ENCODE measurements around the gene DSG4.

The DSG4 gene

GRCh38 chr18:31369478-31369877 is 7.1 kb upstream of the DSG4 start:
- no peaks in the 10 kb centered on the region for H3K4me1 ChIP-seq (ENCODE audit: insufficient read depth, insufficient read length)
- no peak overlapping the region for H3K4me3 ChIP-seq (ENCODE audit: insufficient read length, low read depth)
- TF ChIP-seq ZNF274 (IDR thresholded peaks at IDR 0.05; ENCODE audit: low read depth, low read length) (no peak), YY1 (IDR thresholded peaks at IDR 0.05; ENCODE audit: insufficient read depth, insufficient read length) (no peak), SUZ12 (IDR thresholded peaks at IDR 0.05; ENCODE audit: extremely low read depth, insufficient read depth, insufficient read length) (no peak)
- H3K9me3 ChIP-seq (ENCODE audit: insufficient read depth, low read length) = no peaks in the 10 kb centered on the region
- no peaks in the 10 kb centered on the region for H3K36me3 ChIP-seq (ENCODE audit: insufficient read depth, insufficient read length, low read length)
- DNase-seq (ENCODE audit: low read depth, low spot score) = no peak
- no peaks in the 10 kb centered on the region for H3K27me3 ChIP-seq (ENCODE audit: insufficient read depth, insufficient read length)
- H3K9ac ChIP-seq (ENCODE audit: insufficient read length, low read depth) = no peak overlapping the region

- Histone ChIP-seq H3K9ac (ENCODE audit: insufficient read length, low read depth) (no peak overlapping the region), H3K9me3 (ENCODE audit: insufficient read depth, low read length) (no peaks in the 10 kb centered on the region), H3K4me3 (ENCODE audit: insufficient read length, low read depth) (no peak overlapping the region), H3K4me1 (ENCODE audit: insufficient read depth, insufficient read length) (no peaks in the 10 kb centered on the region), H3K36me3 (ENCODE audit: insufficient read depth, insufficient read length, low read length) (no peaks in the 10 kb centered on the region), H3K27me3 (ENCODE audit: insufficient read depth, insufficient read length) (no peaks in the 10 kb centered on the region)
- TF ChIP-seq ZNF274 (IDR thresholded peaks at IDR 0.05; ENCODE audit: low read depth, low read length) = no peak
- no peak for TF ChIP-seq SUZ12 (IDR thresholded peaks at IDR 0.05; ENCODE audit: extremely low read depth, insufficient read depth, insufficient read length)
- TF ChIP-seq YY1 (IDR thresholded peaks at IDR 0.05; ENCODE audit: insufficient read depth, insufficient read length) = no peak
- DNase-seq (ENCODE audit: low read depth, low spot score) = no peak
Observed at GRCh38 chr18:31371989-31372388, 4.6 kb upstream of the DSG4 start.

- no peaks in the 10 kb centered on the region for H3K9me3 ChIP-seq (ENCODE audit: insufficient read depth, low read length)
- H3K9ac ChIP-seq (ENCODE audit: insufficient read length, low read depth) = no peak overlapping the region
- no peaks in the 10 kb centered on the region for H3K36me3 ChIP-seq (ENCODE audit: insufficient read depth, insufficient read length, low read length)
- no peak for DNase-seq (ENCODE audit: low read depth, low spot score)
- H3K4me1 ChIP-seq (ENCODE audit: insufficient read depth, insufficient read length) = no peaks in the 10 kb centered on the region
- no peaks in the 10 kb centered on the region for H3K27me3 ChIP-seq (ENCODE audit: insufficient read depth, insufficient read length)
- H3K4me3 ChIP-seq (ENCODE audit: insufficient read length, low read depth) = no peak overlapping the region
- no peak for TF ChIP-seq ZNF274 (IDR thresholded peaks at IDR 0.05; ENCODE audit: low read depth, low read length)
- no peak for TF ChIP-seq YY1 (IDR thresholded peaks at IDR 0.05; ENCODE audit: insufficient read depth, insufficient read length)
- no peak for TF ChIP-seq SUZ12 (IDR thresholded peaks at IDR 0.05; ENCODE audit: extremely low read depth, insufficient read depth, insufficient read length)
Observed at GRCh38 chr18:31373641-31374040, 2.9 kb upstream of the DSG4 start.

GRCh38 chr18:31380912-31381311 is 4.3 kb downstream of the DSG4 start:
- TF ChIP-seq YY1 (IDR thresholded peaks at IDR 0.05; ENCODE audit: insufficient read depth, insufficient read length) (no peak), ZNF274 (IDR thresholded peaks at IDR 0.05; ENCODE audit: low read depth, low read length) (no peak), SUZ12 (IDR thresholded peaks at IDR 0.05; ENCODE audit: extremely low read depth, insufficient read depth, insufficient read length) (no peak)
- Histone ChIP-seq H3K4me3 (ENCODE audit: insufficient read length, low read depth) (no peak overlapping the region), H3K9me3 (ENCODE audit: insufficient read depth, low read length) (no peaks in the 10 kb centered on the region), H3K9ac (ENCODE audit: insufficient read length, low read depth) (no peak overlapping the region), H3K27me3 (ENCODE audit: insufficient read depth, insufficient read length) (no peaks in the 10 kb centered on the region), H3K36me3 (ENCODE audit: insufficient read depth, insufficient read length, low read length) (no peaks in the 10 kb centered on the region), H3K4me1 (ENCODE audit: insufficient read depth, insufficient read length) (no peaks in the 10 kb centered on the region)
- no peak for DNase-seq (ENCODE audit: low read depth, low spot score)

GRCh38 chr18:31382107-31382506 is 5.5 kb downstream of the DSG4 start:
- TF ChIP-seq ZNF274 (IDR thresholded peaks at IDR 0.05; ENCODE audit: low read depth, low read length) = no peak
- TF ChIP-seq SUZ12 (IDR thresholded peaks at IDR 0.05; ENCODE audit: extremely low read depth, insufficient read depth, insufficient read length) = no peak
- TF ChIP-seq YY1 (IDR thresholded peaks at IDR 0.05; ENCODE audit: insufficient read depth, insufficient read length) = no peak

GRCh38 chr18:31386741-31387140 is 10.2 kb downstream of the DSG4 start:
- no peaks in the 10 kb centered on the region for H3K27me3 ChIP-seq (ENCODE audit: insufficient read depth, insufficient read length)
- no peaks in the 10 kb centered on the region for H3K4me1 ChIP-seq (ENCODE audit: insufficient read depth, insufficient read length)
- TF ChIP-seq ZNF274 (IDR thresholded peaks at IDR 0.05; ENCODE audit: low read depth, low read length) = no peak
- TF ChIP-seq YY1 (IDR thresholded peaks at IDR 0.05; ENCODE audit: insufficient read depth, insufficient read length) = no peak
- no peak for TF ChIP-seq SUZ12 (IDR thresholded peaks at IDR 0.05; ENCODE audit: extremely low read depth, insufficient read depth, insufficient read length)
- H3K4me3 ChIP-seq (ENCODE audit: insufficient read length, low read depth) = no peak overlapping the region
- H3K9me3 ChIP-seq (ENCODE audit: insufficient read depth, low read length) = no peaks in the 10 kb centered on the region
- H3K36me3 ChIP-seq (ENCODE audit: insufficient read depth, insufficient read length, low read length) = no peaks in the 10 kb centered on the region
- no peak for DNase-seq (ENCODE audit: low read depth, low spot score)
- no peak overlapping the region for H3K9ac ChIP-seq (ENCODE audit: insufficient read length, low read depth)

More at GRCh38 chr18:31382107-31382506, 5.5 kb downstream of the DSG4 start:
- no peak overlapping the region for H3K9ac ChIP-seq (ENCODE audit: insufficient read length, low read depth)
- no peaks in the 10 kb centered on the region for H3K36me3 ChIP-seq (ENCODE audit: insufficient read depth, insufficient read length, low read length)
- H3K4me1 ChIP-seq (ENCODE audit: insufficient read depth, insufficient read length) = no peaks in the 10 kb centered on the region
- DNase-seq (ENCODE audit: low read depth, low spot score) = no peak
- no peak overlapping the region for H3K4me3 ChIP-seq (ENCODE audit: insufficient read length, low read depth)
- no peaks in the 10 kb centered on the region for H3K27me3 ChIP-seq (ENCODE audit: insufficient read depth, insufficient read length)
- no peaks in the 10 kb centered on the region for H3K9me3 ChIP-seq (ENCODE audit: insufficient read depth, low read length)

GRCh38 chr18:31393286-31393685 is 16.7 kb downstream of the DSG4 start:
- H3K9ac ChIP-seq (ENCODE audit: insufficient read length, low read depth) = no peak overlapping the region
- H3K4me1 ChIP-seq (ENCODE audit: insufficient read depth, insufficient read length) = no peaks in the 10 kb centered on the region
- no peaks in the 10 kb centered on the region for H3K36me3 ChIP-seq (ENCODE audit: insufficient read depth, insufficient read length, low read length)
- no peaks in the 10 kb centered on the region for H3K27me3 ChIP-seq (ENCODE audit: insufficient read depth, insufficient read length)
- no peak for TF ChIP-seq YY1 (IDR thresholded peaks at IDR 0.05; ENCODE audit: insufficient read depth, insufficient read length)
- TF ChIP-seq SUZ12 (IDR thresholded peaks at IDR 0.05; ENCODE audit: extremely low read depth, insufficient read depth, insufficient read length) = no peak
- TF ChIP-seq ZNF274 (IDR thresholded peaks at IDR 0.05; ENCODE audit: low read depth, low read length) = no peak
- H3K4me3 ChIP-seq (ENCODE audit: insufficient read length, low read depth) = no peak overlapping the region
- DNase-seq (ENCODE audit: low read depth, low spot score) = no peak
- H3K9me3 ChIP-seq (ENCODE audit: insufficient read depth, low read length) = no peaks in the 10 kb centered on the region
